GM18505 (cell line): ENCODE measurements around the gene CIB4.

ENCODE experiments used
- ATAC-seq: cut with Tn5 transposase; IDR thresholded peaks from one replicate; pipeline ENCODE4 v1.9.1; 2021; ENCODE audit not compliant: unreplicated experiment
- POLR2A ChIP-seq: IDR thresholded peaks from 4 replicates; pipeline ENCODE4 v1.6.1; 2011; ENCODE audit warnings: borderline replicate concordance; ENCODE audit not compliant: insufficient read depth, insufficient read length; ENCODE audit errors: extremely low read depth

The CIB4 gene

GRCh38 chr2:26550276-26551015 is 90.7 kb downstream of the CIB4 start:
- ATAC-seq, result no peak
- no peak for TF ChIP-seq POLR2A

GRCh38 chr2:26542676-26543505 is 98.3 kb downstream of the CIB4 start:
- TF ChIP-seq POLR2A, result no peak
- ATAC-seq, result no peak

GRCh38 chr2:26542194-26542455 is 99.0 kb downstream of the CIB4 start:
- TF ChIP-seq POLR2A, result no peak
- ATAC-seq, result no peak

- no peak for ATAC-seq
- no peak for TF ChIP-seq POLR2A
These were observed 99.6 kb downstream of the CIB4 start for GRCh38 chr2:26541401-26542193.

GRCh38 chr2:26540961-26541360 is 100.2 kb downstream of the CIB4 start:
- TF ChIP-seq POLR2A, result no peak
- no peak for ATAC-seq

- TF ChIP-seq POLR2A, result no peak
- no peak for ATAC-seq
These were observed 100.9 kb downstream of the CIB4 start for GRCh38 chr2:26540306-26540705.

- no peak for ATAC-seq
- no peak for TF ChIP-seq POLR2A
These were observed 103.2 kb downstream of the CIB4 start for GRCh38 chr2:26537826-26538475.

GRCh38 chr2:26537069-26537825 is 103.9 kb downstream of the CIB4 start:
- ATAC-seq, result no peak
- TF ChIP-seq POLR2A, result no peak

GRCh38 chr2:26536371-26537068 is 104.6 kb downstream of the CIB4 start:
- no peak for ATAC-seq
- no peak for TF ChIP-seq POLR2A

GRCh38 chr2:26535663-26536275 is 105.4 kb downstream of the CIB4 start:
- ATAC-seq, result no peak
- TF ChIP-seq POLR2A, result no peak

- no peak for ATAC-seq
- TF ChIP-seq POLR2A, result no peak
These were observed 106.1 kb downstream of the CIB4 start for GRCh38 chr2:26534865-26535662.
